ENCODE results near the gene ENG.

- no peak for TF ChIP-seq CTCF (IDR thresholded peaks at IDR 0.05)
- no peak for TF ChIP-seq POLR2AphosphoS5 (IDR thresholded peaks at IDR 0.05)
- TF ChIP-seq POLR2A (IDR thresholded peaks at IDR 0.05), result no peak
Measured at GRCh38 chr9:127812936-127813675, 41.4 kb downstream of the ENG start.
